Measurements from ENCODE around the gene ROBO3.

DNA sequence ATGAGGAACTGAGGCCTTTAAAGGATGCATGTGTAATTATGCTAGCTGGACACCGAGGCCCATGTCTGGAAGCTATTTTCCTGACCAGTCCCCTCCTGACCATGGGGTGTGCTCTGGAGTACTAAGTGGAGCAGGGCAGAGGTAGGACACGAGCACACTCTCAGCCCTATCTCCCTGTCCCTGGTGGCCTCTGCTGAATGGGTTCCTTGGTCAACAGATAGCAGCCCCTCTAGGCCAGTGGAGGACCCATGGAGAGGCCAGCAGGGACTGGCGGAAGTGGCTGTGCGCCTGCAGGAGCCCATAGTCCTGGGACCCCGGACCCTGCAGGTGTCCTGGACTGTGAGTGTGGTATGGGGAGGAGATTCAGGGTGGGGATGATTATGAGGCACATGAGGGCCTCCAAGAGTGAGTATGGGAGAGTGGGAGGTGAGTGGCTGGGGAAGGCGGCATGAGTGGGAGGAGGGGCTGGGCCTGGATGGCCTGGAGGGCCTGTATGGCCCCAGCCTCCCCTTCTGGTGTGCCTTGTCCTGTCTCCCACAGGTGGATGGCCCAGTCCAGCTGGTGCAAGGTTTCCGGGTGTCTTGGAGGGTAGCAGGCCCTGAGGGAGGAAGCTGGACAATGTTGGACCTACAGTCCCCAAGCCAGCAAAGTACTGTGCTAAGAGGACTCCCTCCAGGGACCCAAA, 9.5 kb downstream of the ROBO3 start:
- TF ChIP-seq, protein P1, sequence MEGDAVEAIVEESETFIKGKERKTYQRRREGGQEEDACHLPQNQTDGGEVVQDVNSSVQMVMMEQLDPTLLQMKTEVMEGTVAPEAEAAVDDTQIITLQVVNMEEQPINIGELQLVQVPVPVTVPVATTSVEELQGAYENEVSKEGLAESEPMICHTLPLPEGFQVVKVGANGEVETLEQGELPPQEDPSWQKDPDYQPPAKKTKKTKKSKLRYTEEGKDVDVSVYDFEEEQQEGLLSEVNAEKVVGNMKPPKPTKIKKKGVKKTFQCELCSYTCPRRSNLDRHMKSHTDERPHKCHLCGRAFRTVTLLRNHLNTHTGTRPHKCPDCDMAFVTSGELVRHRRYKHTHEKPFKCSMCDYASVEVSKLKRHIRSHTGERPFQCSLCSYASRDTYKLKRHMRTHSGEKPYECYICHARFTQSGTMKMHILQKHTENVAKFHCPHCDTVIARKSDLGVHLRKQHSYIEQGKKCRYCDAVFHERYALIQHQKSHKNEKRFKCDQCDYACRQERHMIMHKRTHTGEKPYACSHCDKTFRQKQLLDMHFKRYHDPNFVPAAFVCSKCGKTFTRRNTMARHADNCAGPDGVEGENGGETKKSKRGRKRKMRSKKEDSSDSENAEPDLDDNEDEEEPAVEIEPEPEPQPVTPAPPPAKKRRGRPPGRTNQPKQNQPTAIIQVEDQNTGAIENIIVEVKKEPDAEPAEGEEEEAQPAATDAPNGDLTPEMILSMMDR (IDR thresholded peaks at IDR 0.05) = no peak
- TF ChIP-seq, protein P2, sequence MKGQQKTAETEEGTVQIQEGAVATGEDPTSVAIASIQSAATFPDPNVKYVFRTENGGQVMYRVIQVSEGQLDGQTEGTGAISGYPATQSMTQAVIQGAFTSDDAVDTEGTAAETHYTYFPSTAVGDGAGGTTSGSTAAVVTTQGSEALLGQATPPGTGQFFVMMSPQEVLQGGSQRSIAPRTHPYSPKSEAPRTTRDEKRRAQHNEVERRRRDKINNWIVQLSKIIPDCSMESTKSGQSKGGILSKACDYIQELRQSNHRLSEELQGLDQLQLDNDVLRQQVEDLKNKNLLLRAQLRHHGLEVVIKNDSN (CRISPR knock-in tag; IDR thresholded peaks at IDR 0.05) = no peak
- TF ChIP-seq RELA (CRISPR knock-in tag; IDR thresholded peaks at IDR 0.05; ENCODE audit: borderline replicate concordance) = no peak

Measured in WTC11 (cell line).